Non-pigmented ciliary epithelial cell (primary cell): Measurements from ENCODE around the gene KIAA0753.

Experiments used
- DNase-seq: peaks from one replicate; pipeline ENCODE4 v3.0.0-alpha.2; 2010; ENCODE audit warnings: low read depth

KIAA0753 gene

GRCh38 chr17:6640536-6641246, at the start of gene KIAA0753, which contains the start of gene TXNDC17:
Gene KIAA0753 (minus strand): TSS chr17:6640711. CDS start chr17:6635103, 5,608 bp downstream.
Gene TXNDC17 (plus strand): TSS chr17:6641060. CDS start chr17:6641083, 23 bp downstream.
- DNase-seq, result peak; percentile 53

- no peak for DNase-seq
These were observed 48.4 kb upstream of the KIAA0753 start for GRCh38 chr17:6688944-6689343.

- no peak for DNase-seq
These were observed 45.5 kb upstream of the KIAA0753 start for GRCh38 chr17:6686026-6686425.

- no peak for DNase-seq
These were observed 44.6 kb upstream of the KIAA0753 start for GRCh38 chr17:6684881-6685767.

- DNase-seq, result no peak
These were observed 43.9 kb upstream of the KIAA0753 start for GRCh38 chr17:6684460-6684783.

GRCh38 chr17:6683730-6684459, 43.4 kb upstream of the KIAA0753 start:
- DNase-seq, result no peak

GRCh38 chr17:6683081-6683684, 42.7 kb upstream of the KIAA0753 start:
- DNase-seq, result no peak

- no peak for DNase-seq
These were observed 41.8 kb upstream of the KIAA0753 start for GRCh38 chr17:6682339-6682738.

GRCh38 chr17:6681671-6682070, 41.2 kb upstream of the KIAA0753 start:
- no peak for DNase-seq

GRCh38 chr17:6681176-6681575, 40.7 kb upstream of the KIAA0753 start:
- DNase-seq, result no peak

GRCh38 chr17:6679241-6679640, 38.7 kb upstream of the KIAA0753 start:
- DNase-seq, result no peak

GRCh38 chr17:6677946-6678345, 37.4 kb upstream of the KIAA0753 start:
- no peak for DNase-seq

GRCh38 chr17:6677158-6677831, 36.8 kb upstream of the KIAA0753 start:
- DNase-seq, result no peak

GRCh38 chr17:6676802-6677157, 36.3 kb upstream of the KIAA0753 start:
- no peak for DNase-seq

GRCh38 chr17:6675201-6675825, 34.8 kb upstream of the KIAA0753 start:
- DNase-seq, result no peak

GRCh38 chr17:6674586-6674985, 34.1 kb upstream of the KIAA0753 start:
- no peak for DNase-seq

- DNase-seq, result no peak
These were observed 30.9 kb upstream of the KIAA0753 start for GRCh38 chr17:6671431-6671830.

- DNase-seq, result no peak
These were observed 30.5 kb upstream of the KIAA0753 start for GRCh38 chr17:6670999-6671398.

GRCh38 chr17:6670571-6670970, 30.1 kb upstream of the KIAA0753 start:
- no peak for DNase-seq

GRCh38 chr17:6669479-6670212, 29.1 kb upstream of the KIAA0753 start:
- DNase-seq, result no peak
